ENCODE data around the gene ZNF280C.

DNA sequence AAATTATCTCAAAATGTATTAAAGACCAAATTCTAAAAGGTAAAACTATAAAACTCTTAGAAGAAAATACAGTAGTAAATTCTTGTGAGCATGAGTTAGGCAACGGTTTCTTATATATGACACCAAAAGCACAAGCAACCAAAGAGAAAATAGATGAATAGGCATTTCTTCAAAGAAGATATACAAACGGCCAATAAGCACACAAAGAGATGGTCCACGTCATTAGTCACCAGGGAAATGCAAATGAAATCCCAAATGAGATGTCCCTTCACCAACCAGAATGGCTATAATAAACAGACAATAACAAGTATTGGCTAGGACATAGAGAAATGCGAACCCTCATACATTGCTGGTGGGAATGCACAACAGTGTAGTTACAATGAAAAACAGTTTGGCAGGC lies 52.4 kb downstream of the ZNF280C start:
- TF ChIP-seq, protein P1, sequence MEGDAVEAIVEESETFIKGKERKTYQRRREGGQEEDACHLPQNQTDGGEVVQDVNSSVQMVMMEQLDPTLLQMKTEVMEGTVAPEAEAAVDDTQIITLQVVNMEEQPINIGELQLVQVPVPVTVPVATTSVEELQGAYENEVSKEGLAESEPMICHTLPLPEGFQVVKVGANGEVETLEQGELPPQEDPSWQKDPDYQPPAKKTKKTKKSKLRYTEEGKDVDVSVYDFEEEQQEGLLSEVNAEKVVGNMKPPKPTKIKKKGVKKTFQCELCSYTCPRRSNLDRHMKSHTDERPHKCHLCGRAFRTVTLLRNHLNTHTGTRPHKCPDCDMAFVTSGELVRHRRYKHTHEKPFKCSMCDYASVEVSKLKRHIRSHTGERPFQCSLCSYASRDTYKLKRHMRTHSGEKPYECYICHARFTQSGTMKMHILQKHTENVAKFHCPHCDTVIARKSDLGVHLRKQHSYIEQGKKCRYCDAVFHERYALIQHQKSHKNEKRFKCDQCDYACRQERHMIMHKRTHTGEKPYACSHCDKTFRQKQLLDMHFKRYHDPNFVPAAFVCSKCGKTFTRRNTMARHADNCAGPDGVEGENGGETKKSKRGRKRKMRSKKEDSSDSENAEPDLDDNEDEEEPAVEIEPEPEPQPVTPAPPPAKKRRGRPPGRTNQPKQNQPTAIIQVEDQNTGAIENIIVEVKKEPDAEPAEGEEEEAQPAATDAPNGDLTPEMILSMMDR (IDR thresholded peaks at IDR 0.05; ENCODE audit: low read depth, low read length) = no peak
- TF ChIP-seq MAX (IDR thresholded peaks at IDR 0.05; ENCODE audit: low read depth, low read length) (no peak), POLR2A (IDR thresholded peaks at IDR 0.05; ENCODE audit: extremely low read depth, insufficient read length) (no peak), MYC (IDR thresholded peaks at IDR 0.05; ENCODE audit: low read depth, low read length) (no peak)

All from NB4 (cell line).